GM12874 (cell line): ENCODE data around the gene RABAC1.

ENCODE experiments used
- CTCF ChIP-seq: IDR thresholded peaks from 2 replicates; pipeline ENCODE4 v1.5.1; 2011; ENCODE audit warnings: low read depth, mild to moderate bottlenecking, control low read depth, low read length, moderate library complexity; ENCODE audit not compliant: insufficient read depth

The RABAC1 gene

GRCh38 chr19:41955521-41955920, 3.6 kb downstream of the RABAC1 start:
- TF ChIP-seq CTCF = no peak

GRCh38 chr19:41951686-41952172, 7.4 kb downstream of the RABAC1 start:
- peak; percentile 99 for TF ChIP-seq CTCF

GRCh38 chr19:41947091-41947490, 12.0 kb downstream of the RABAC1 start:
- no peak for TF ChIP-seq CTCF

- TF ChIP-seq CTCF = no peak
Observed at GRCh38 chr19:41945135-41945766, 13.9 kb downstream of the RABAC1 start.

- no peak for TF ChIP-seq CTCF
Observed at GRCh38 chr19:41944336-41944735, 14.8 kb downstream of the RABAC1 start.

GRCh38 chr19:41941410-41942202, 17.5 kb downstream of the RABAC1 start:
- TF ChIP-seq CTCF = no peak

GRCh38 chr19:41940731-41941409, 18.3 kb downstream of the RABAC1 start:
- no peak for TF ChIP-seq CTCF
